NCI-H748 treated with DMSO at 0.1 percent for 48 hours (cell line): ENCODE results near the gene SARNP.

Experiments
- DNase-seq: peaks from one replicate; lab custom pipeline; 2025; lab: John Stamatoyannopoulos, UW

The SARNP gene

GRCh38 chr12:55742719-55743405 lies 74.7 kb downstream of the SARNP start, which contains the start of gene GDF11:
TSS of gene GDF11 (plus strand) at chr12:55743122. CDS start at chr12:55743317, 195 bp downstream.
- DNase-seq = peak; percentile 62

GRCh38 chr12:55741931-55742680 lies 75.4 kb downstream of the SARNP start:
- no peak for DNase-seq

- no peak for DNase-seq
Observed at GRCh38 chr12:55739025-55739378, 78.5 kb downstream of the SARNP start.

- peak; percentile 81 for DNase-seq
Observed at GRCh38 chr12:55738123-55739024, 79.2 kb downstream of the SARNP start.

GRCh38 chr12:55737581-55738122 lies 79.9 kb downstream of the SARNP start:
- DNase-seq = no peak

- peak; percentile 68 for DNase-seq
Observed at GRCh38 chr12:55736780-55737580, 80.5 kb downstream of the SARNP start.

GRCh38 chr12:55736076-55736475 lies 81.4 kb downstream of the SARNP start:
- DNase-seq = no peak

- no peak for DNase-seq
Observed at GRCh38 chr12:55734595-55734994, 82.9 kb downstream of the SARNP start.

GRCh38 chr12:55733858-55734257 lies 83.7 kb downstream of the SARNP start:
- DNase-seq = no peak

GRCh38 chr12:55733021-55733555 lies 84.4 kb downstream of the SARNP start:
- no peak for DNase-seq

GRCh38 chr12:55732288-55732687 lies 85.2 kb downstream of the SARNP start:
- no peak for DNase-seq

GRCh38 chr12:55729819-55730818 lies 87.4 kb downstream of the SARNP start:
- no peak for DNase-seq

GRCh38 chr12:55728939-55729818 lies 88.3 kb downstream of the SARNP start, which contains the start of gene CD63:
TSS of gene CD63 (minus strand) at chr12:55729009. CDS start at chr12:55728341, 668 bp downstream.
- DNase-seq = peak; percentile 65

GRCh38 chr12:55728186-55728938 lies 89.2 kb downstream of the SARNP start:
- DNase-seq = peak; percentile 22

- DNase-seq = no peak
Observed at GRCh38 chr12:55727643-55728185, 89.8 kb downstream of the SARNP start.

- no peak for DNase-seq
Observed at GRCh38 chr12:55726971-55727370, 90.6 kb downstream of the SARNP start.

- DNase-seq = no peak
Observed at GRCh38 chr12:55725556-55725955, 92.0 kb downstream of the SARNP start.

GRCh38 chr12:55724940-55725309 lies 92.6 kb downstream of the SARNP start:
- no peak for DNase-seq
